HL-60 (cell line): Measurements from ENCODE around the gene ELOVL6.

Experiments used
- DNase-seq, 2 experiments: peaks; one replicate each; pipeline ENCODE4 v3.0.0-alpha.2; 2010 to 2020; ENCODE audit warnings: low read depth in 1 of 2, low spot score in 1 of 2
- H3K27ac ChIP-seq: fragments of 250-450 bp; sonication (Bioruptor Pico); replicated peaks from 2 replicates; pipeline ENCODE4 v1.5.1; 2020; ENCODE audit warnings: mild to moderate bottlenecking, moderate library complexity
- H3K27me3 ChIP-seq: fragments of 250-450 bp; sonication (Bioruptor Pico); 2 replicates; pipeline ENCODE4 v1.5.1; 2021; ENCODE audit warnings: mild to moderate bottlenecking, moderate library complexity; ENCODE audit not compliant: insufficient read depth, poor library complexity, severe bottlenecking
- H3K4me3 ChIP-seq: replicated peaks from 2 replicates; pipeline ENCODE4 v1.5.1; 2011; ENCODE audit warnings: mild to moderate bottlenecking, control low read depth, low read length; ENCODE audit not compliant: insufficient read depth
- CTCF ChIP-seq: IDR thresholded peaks from one replicate; pipeline ENCODE4 v1.5.1; 2011; ENCODE audit warnings: low read length, control low read depth, inconsistent platforms; ENCODE audit not compliant: insufficient read depth
- GABPA ChIP-seq: IDR thresholded peaks from 2 replicates; pipeline ENCODE4 v1.6.1; 2012; ENCODE audit warnings: low read depth
- POLR2AphosphoS5 ChIP-seq: IDR thresholded peaks from 2 replicates; pipeline ENCODE4 v1.6.1; 2012; ENCODE audit warnings: low read depth
- REST ChIP-seq: IDR thresholded peaks from 2 replicates; pipeline ENCODE4 v1.6.1; 2012; ENCODE audit warnings: low read depth; ENCODE audit not compliant: insufficient replicate concordance
- SPI1 ChIP-seq: IDR thresholded peaks from 2 replicates; pipeline ENCODE4 v1.6.1; 2012; ENCODE audit warnings: low read depth, mild to moderate bottlenecking, borderline replicate concordance

ELOVL6 gene

GRCh38 chr4:110131916-110132315, 66.5 kb downstream of the ELOVL6 start:
- H3K4me3 ChIP-seq = no peak overlapping the region
- no peak for TF ChIP-seq REST
- no peak for TF ChIP-seq GABPA
- TF ChIP-seq CTCF = no peak
- TF ChIP-seq SPI1 = no peak
- no peak for TF ChIP-seq POLR2AphosphoS5
- no peak for DNase-seq
- peaks cover 3% of the 10 kb centered on the region for H3K27me3 ChIP-seq
- no peak overlapping the region for H3K27ac ChIP-seq

- no peak for TF ChIP-seq CTCF
- no peak for DNase-seq
- no peaks in the 10 kb centered on the region for H3K27me3 ChIP-seq
- no peak overlapping the region for H3K4me3 ChIP-seq
- H3K27ac ChIP-seq = no peak overlapping the region
Observed at GRCh38 chr4:110130576-110131358, 67.6 kb downstream of the ELOVL6 start.

- no peaks in the 10 kb centered on the region for H3K27me3 ChIP-seq
- TF ChIP-seq SPI1 (no peak), POLR2AphosphoS5 (no peak), CTCF (no peak), REST (no peak), GABPA (no peak)
- no peak for DNase-seq
- H3K27ac ChIP-seq = no peak overlapping the region
- no peak overlapping the region for H3K4me3 ChIP-seq
Observed at GRCh38 chr4:110129544-110129943, 68.9 kb downstream of the ELOVL6 start.

GRCh38 chr4:110128472-110128919, 69.9 kb downstream of the ELOVL6 start:
- Histone ChIP-seq H3K4me3 (no peak overlapping the region), H3K27ac (no peak overlapping the region), H3K27me3 (no peaks in the 10 kb centered on the region)
- no peak for DNase-seq
- TF ChIP-seq SPI1 (no peak), GABPA (no peak), REST (no peak), POLR2AphosphoS5 (no peak)
